ENCODE measurements around the gene SSR4.

SSR4 gene

DNA sequence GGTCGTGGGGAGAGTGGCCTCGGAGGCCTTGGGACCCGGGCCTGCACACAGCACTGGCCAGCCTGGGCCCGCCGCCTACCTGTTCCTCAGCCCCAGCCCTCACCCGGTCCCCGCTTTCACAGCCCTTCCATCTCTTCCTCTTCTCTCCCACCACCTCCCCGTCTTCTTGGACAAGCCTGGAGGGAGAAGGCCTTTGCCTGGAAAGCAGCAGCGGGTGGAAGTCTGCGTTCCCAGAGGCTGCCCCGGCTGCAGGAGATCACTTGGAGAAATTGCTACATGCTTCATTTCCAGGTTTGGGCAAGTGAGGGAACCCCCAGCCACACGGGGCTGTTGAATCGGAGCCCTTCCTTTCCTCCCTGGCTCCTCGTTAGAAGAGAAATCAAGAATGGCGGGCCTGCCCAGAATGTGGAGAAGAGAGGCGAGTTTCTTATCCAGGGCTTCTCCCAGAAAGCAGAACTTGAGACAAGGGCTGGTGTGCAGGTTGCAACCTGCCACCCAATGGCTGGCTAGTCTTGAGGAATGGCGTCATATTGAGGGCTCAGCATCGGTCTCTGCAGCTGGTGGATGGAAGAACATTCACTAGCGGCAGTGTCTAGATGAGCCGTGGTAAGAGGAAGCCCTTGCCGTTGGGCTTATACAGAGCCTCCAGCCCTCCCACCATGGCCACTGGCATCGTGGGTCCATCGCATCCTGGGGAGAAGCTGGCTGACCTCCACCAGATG, 37.1 kb downstream of the SSR4 start:
- DNase-seq = no peak

DNA sequence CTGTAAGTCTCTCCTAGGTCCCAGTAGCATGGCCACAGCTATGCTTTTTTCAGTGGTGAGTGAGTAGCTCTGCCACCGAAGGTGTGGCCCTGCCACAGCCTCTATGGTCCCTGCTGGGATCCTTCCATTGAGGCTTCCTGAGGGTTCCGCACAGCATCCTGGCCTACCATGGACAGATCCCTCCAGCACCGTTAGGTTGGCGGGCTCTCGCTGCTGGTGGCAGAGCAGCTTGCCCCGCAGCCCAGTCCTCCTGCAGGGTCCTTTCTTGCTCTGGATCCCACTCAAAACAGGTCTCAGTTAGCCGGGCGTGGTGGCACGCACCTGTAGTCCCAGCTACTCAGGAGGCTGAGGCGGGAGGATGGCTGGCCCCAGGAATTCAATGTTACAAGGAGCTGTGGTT, 38.3 kb downstream of the SSR4 start:
- no peak for DNase-seq

DNA sequence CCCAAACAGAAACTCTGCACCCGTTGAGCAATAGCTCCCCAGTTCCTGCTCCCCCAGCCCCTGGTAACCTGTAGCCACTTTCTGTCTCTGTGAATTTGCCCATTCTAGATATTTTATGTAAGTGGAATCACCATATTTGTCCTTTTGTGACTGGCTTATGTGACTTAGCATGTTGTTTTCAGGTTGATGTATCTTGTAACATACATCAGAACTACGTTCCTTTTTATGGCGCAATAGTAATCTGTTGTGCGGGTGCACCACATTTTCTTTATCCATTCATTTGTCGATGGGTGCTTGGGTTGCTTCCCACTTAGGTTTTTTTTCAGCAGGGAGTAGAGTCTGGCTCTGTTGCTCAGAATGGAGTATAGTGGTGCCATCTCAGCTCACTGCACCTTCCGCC, 42.5 kb downstream of the SSR4 start:
- no peak for DNase-seq

DNA sequence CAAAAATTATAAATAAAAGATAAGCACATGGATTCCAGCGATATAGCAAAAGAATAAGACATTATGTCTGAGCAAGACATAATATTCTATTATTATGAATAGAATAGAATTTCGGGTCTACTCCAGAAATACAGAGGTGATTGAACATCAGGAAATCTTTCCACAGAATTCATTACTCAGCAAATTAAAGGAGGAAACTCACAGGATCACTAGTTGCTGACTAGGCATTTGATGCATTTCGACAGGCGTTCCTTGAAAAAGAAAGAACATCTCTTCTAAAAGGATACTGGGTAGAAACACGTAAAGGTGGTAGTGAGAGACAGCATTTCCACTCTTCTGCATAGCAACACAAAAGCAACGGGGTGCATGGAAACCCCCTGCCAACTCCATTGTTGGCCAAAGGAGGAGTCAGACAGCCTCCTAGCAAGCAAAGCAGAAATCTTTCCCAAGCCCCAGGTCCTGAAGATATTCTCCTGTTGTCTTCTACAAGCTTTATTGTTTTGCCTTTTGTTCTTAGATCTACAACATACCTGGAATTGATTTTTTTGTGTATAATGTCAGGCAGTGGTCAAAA, 50.1 kb downstream of the SSR4 start:
- DNase-seq = no peak

DNA sequence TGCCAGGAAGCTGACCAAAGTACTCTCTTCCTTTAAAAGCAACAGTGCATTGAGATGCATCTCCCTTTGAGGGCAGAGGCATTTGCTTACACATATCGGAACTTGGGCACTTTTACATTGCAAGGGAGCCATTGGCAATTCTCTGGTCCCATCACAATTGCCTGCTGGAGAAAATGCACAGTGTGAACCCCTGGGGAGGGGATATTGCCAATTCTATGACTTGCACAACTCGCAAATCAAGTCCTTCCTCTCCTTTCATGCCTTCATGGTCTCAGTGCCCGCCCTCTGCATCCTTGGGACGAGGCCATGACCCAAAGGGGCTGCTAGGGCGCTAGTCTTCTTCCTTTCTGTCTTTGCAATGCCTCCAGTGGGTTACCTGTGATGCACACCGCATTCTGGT, 50.7 kb downstream of the SSR4 start:
- DNase-seq = no peak

DNA sequence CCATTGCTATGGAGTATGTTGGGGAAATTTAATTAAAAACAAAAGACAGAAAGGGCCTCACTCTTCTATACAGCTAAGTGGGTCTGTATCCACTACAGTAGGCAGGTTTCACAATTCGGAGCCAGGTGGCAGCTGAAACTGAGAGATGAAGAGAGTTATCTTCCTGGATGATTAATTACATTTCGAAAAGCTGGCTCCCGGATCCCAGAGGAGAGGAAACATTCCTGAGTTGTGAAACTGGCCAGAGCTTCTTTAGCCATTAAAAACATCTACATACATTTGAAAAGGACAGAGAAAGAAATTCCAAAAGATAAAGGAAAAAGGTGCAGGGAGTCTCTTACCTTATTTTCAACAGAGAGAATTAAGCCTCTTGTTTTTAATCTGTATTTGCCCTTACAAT, 51.4 kb downstream of the SSR4 start:
- no peak for DNase-seq
